Measurements from ENCODE around the gene SPOP. TPM values are rescaled to one million over a fixed set of nuclear protein-coding genes. Genes with fewer than 3 reads are reported as not detected.

The SPOP gene
- total RNA-seq, 1 donor from 2014 or later = 60.3 TPM

DNA sequence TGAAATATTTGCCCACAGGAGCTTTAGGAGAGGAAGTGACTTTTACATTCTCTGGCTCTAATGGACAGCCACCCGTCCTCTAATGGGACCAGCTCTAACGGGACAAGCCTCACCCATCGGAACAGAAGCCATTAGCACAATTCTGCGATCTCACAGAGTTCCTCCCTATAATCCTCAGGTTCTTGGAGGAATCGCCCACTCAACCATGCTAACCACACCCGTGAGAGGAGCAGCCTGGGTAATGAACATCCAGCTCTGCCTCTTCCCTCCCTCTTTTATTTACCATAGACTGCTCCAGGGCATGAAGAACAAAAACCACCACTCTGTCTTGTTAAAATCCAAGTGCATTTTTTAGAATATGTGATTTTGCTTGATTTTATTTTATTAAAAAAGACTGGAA, 23.1 kb upstream of the SPOP start:
- H3K9me3 Mint-ChIP-seq = no peaks in the 10 kb centered on the region
- H3K27ac Mint-ChIP-seq (ENCODE audit: unreplicated experiment) = no peak overlapping the region
- peaks cover 7% of the 10 kb centered on the region for H3K4me1 Mint-ChIP-seq
- peaks cover 4% of the 10 kb centered on the region for H3K36me3 Mint-ChIP-seq (ENCODE audit: low read depth)
- TF ChIP-seq, protein P1, sequence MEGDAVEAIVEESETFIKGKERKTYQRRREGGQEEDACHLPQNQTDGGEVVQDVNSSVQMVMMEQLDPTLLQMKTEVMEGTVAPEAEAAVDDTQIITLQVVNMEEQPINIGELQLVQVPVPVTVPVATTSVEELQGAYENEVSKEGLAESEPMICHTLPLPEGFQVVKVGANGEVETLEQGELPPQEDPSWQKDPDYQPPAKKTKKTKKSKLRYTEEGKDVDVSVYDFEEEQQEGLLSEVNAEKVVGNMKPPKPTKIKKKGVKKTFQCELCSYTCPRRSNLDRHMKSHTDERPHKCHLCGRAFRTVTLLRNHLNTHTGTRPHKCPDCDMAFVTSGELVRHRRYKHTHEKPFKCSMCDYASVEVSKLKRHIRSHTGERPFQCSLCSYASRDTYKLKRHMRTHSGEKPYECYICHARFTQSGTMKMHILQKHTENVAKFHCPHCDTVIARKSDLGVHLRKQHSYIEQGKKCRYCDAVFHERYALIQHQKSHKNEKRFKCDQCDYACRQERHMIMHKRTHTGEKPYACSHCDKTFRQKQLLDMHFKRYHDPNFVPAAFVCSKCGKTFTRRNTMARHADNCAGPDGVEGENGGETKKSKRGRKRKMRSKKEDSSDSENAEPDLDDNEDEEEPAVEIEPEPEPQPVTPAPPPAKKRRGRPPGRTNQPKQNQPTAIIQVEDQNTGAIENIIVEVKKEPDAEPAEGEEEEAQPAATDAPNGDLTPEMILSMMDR (conservative IDR thresholded peaks at IDR 0.05) = no peak
- DNase-seq (ENCODE audit: low read depth, low spot score) = no peak
- H3K27me3 Mint-ChIP-seq (ENCODE audit: low read depth) = peaks cover 3% of the 10 kb centered on the region
- H3K4me3 Mint-ChIP-seq = no peak overlapping the region

DNA sequence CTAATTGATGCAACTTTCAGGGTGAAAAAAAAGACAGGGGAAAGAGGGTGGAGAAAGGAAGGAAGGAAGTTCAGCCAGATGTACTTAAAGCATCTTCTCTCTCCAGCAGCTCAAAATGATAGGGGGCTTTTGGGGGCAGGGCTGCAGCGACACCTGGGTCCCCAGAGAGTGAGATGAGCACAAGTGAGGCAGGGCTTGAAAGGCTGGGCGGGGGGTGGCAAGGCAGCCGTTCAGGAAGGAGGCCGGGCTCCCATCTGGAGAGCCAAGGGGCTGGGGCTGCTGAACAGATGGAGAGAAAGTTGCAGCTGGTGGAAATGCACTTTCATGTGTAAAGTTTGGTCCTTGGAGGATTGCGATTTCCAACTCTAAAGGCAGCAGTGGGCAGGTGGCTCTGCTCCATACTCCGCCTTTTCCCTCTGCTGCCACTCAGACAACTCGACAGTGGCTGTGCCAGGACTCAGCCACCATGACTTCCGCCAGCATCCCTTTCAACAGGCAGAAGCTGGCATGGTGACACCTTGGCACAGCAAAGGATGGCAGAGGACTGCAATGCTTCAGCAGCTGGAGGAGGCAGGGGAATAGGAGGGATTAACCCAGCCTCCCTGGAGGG, 22.2 kb upstream of the SPOP start:
- Mint-ChIP-seq H3K27me3 (ENCODE audit: low read depth) (peaks cover 7% of the 10 kb centered on the region), H3K36me3 (ENCODE audit: low read depth) (peaks cover 1% of the 10 kb centered on the region), H3K9me3 (no peaks in the 10 kb centered on the region), H3K4me3 (no peak overlapping the region), H3K4me1 (no peaks in the 10 kb centered on the region), H3K27ac (ENCODE audit: unreplicated experiment) (no peak overlapping the region)
- TF ChIP-seq, protein P1 (conservative IDR thresholded peaks at IDR 0.05) = no peak
- no peak for DNase-seq (ENCODE audit: low read depth, low spot score)

DNA sequence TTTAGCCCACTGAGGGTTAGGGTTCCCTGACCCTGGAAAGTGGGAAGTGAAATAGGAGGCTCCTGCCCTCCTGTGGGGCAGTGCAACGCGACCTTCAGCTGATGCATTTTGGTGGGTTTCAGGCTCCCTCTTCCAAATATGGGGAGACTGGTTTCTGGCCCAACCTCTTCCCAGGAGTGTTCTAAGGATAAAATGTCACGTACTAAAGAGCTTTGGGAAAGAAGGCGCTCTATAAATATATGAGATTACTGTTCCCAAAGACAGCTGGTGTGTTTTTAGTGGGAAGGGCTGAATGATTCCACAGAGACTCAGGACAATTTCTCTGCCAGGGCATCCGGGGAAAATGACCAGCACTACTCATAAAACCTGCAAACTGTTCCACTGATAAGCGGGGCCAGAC, 20.1 kb upstream of the SPOP start:
- Mint-ChIP-seq H3K9me3 (no peaks in the 10 kb centered on the region), H3K27ac (ENCODE audit: unreplicated experiment) (peak overlapping the region; percentile 6), H3K36me3 (ENCODE audit: low read depth) (no peaks in the 10 kb centered on the region), H3K4me3 (no peak overlapping the region), H3K27me3 (ENCODE audit: low read depth) (peaks cover 12% of the 10 kb centered on the region), H3K4me1 (no peaks in the 10 kb centered on the region)
- DNase-seq (ENCODE audit: low read depth, low spot score) = no peak
- TF ChIP-seq, protein P1 (conservative IDR thresholded peaks at IDR 0.05) = no peak

DNA sequence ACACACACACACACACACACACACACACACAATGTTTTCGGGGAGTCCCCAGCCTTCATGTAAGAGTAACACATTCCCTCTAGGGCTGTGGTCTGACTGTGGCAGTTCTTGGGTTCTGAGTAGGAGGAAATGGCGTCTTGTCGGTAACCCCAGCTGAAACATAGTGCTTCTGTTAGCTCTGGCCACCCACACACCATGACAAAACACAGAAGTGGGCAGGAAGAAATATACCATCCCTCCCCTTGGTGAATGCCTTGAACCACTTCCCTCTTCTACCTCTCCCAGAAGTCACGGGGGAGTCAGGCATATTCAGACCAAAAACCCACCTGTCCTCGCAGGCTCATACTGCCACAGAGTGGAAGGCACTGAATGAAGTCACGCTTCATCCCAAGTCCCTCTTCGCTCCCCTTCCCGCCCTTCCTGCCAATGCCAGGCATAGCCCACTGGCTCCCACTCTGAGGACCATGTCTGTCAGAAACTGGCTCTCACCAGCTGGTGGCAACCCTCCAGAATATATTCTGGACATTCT, 18.4 kb upstream of the SPOP start:
- no peaks in the 10 kb centered on the region for H3K36me3 Mint-ChIP-seq (ENCODE audit: low read depth)

DNA sequence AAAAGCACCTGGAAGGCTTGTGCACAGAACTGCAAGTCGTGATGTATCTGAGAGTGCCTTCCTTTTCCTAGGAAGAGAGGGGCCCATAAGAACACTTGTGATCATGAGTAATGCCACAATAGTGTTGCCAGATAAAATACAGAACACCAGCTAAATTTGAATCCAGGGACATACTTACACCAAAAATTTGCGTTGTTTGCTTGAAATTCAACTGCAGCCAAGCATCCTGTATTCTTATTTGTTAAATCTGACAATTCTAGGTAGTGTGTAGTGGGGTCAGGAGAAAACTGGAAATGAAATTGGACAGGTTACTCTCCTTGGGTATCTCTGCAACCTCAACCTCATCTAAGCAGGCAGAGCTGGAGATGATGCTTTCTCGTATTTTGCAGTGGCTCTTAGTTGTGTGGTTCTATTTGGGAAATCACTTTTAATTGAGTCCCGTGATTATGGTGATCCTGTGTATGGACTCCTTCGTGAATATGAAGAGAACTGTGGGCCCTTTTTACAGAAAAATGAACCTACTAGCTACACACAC, 17.9 kb upstream of the SPOP start:
- Mint-ChIP-seq H3K9me3 (no peaks in the 10 kb centered on the region), H3K36me3 (ENCODE audit: low read depth) (no peaks in the 10 kb centered on the region), H3K27me3 (ENCODE audit: low read depth) (peaks cover 18% of the 10 kb centered on the region), H3K4me1 (peaks cover 4% of the 10 kb centered on the region), H3K4me3 (no peak overlapping the region), H3K27ac (ENCODE audit: unreplicated experiment) (no peak overlapping the region)
- no peak for DNase-seq (ENCODE audit: low read depth, low spot score)
- TF ChIP-seq, protein P1 (conservative IDR thresholded peaks at IDR 0.05) = no peak

More for the DNA sequence above, 18.4 kb upstream of the SPOP start:
- H3K4me3 Mint-ChIP-seq = no peak overlapping the region
- H3K9me3 Mint-ChIP-seq = no peaks in the 10 kb centered on the region
- H3K4me1 Mint-ChIP-seq = no peaks in the 10 kb centered on the region
- H3K27ac Mint-ChIP-seq (ENCODE audit: unreplicated experiment) = peak overlapping the region; percentile 60
- H3K27me3 Mint-ChIP-seq (ENCODE audit: low read depth) = peaks cover 18% of the 10 kb centered on the region
- no peak for DNase-seq (ENCODE audit: low read depth, low spot score)
- TF ChIP-seq, protein P1 (conservative IDR thresholded peaks at IDR 0.05) = no peak
